ENCODE measurements around the gene OXT.

The OXT gene

GRCh38 chr20:3103369-3104032 lies 32.1 kb downstream of the OXT start:
- ChIA-PET CTCF (interaction anchor here (0.6 to 1.6 kb wide), 4 partner anchors 12 to 61 kb away, joined by 3 to 5 read pairs (median 3); no protein-coding TSS in a partner anchor), POLR2A (ENCODE audit: low non-redundant PET) (no interaction called here)
- no peak overlapping the region for H3K27ac ChIP-seq
- DNase-seq (ENCODE audit: low spot score): peak; percentile 46
- TF ChIP-seq CTCF (conservative IDR thresholded peaks at IDR 0.05; ENCODE audit: low read depth): no peak

- ChIA-PET POLR2A (ENCODE audit: low non-redundant PET) (no interaction called here), CTCF (no interaction called here)
- no peak for TF ChIP-seq CTCF (conservative IDR thresholded peaks at IDR 0.05; ENCODE audit: low read depth)
- no peak overlapping the region for H3K27ac ChIP-seq
- no peak for DNase-seq (ENCODE audit: low spot score)
Measured at GRCh38 chr20:3105256-3106137, 34.1 kb downstream of the OXT start.

GRCh38 chr20:3106185-3106584 lies 34.8 kb downstream of the OXT start:
- no peak overlapping the region for H3K27ac ChIP-seq
- CTCF ChIA-PET: no interaction called here
- no peak for TF ChIP-seq CTCF (conservative IDR thresholded peaks at IDR 0.05; ENCODE audit: low read depth)
- POLR2A ChIA-PET (ENCODE audit: low non-redundant PET): no interaction called here
- no peak for DNase-seq (ENCODE audit: low spot score)

- ChIA-PET POLR2A (ENCODE audit: low non-redundant PET) (no interaction called here), CTCF (no interaction called here)
- no peak for DNase-seq (ENCODE audit: low spot score)
- H3K27ac ChIP-seq: no peak overlapping the region
- no peak for TF ChIP-seq CTCF (conservative IDR thresholded peaks at IDR 0.05; ENCODE audit: low read depth)
Measured at GRCh38 chr20:3106658-3107463, 35.4 kb downstream of the OXT start.

GRCh38 chr20:3107464-3108025 lies 36.1 kb downstream of the OXT start:
- POLR2A ChIA-PET (ENCODE audit: low non-redundant PET): no interaction called here
- H3K27ac ChIP-seq: no peak overlapping the region
- no peak for DNase-seq (ENCODE audit: low spot score)
- TF ChIP-seq CTCF (conservative IDR thresholded peaks at IDR 0.05; ENCODE audit: low read depth): no peak
- CTCF ChIA-PET: no interaction called here
